Ishikawa (cell line): ENCODE measurements around the gene ARHGAP19.

Experiments
- EP300 ChIP-seq: IDR thresholded peaks from 2 replicates; pipeline ENCODE4 v1.6.1; 2012; ENCODE audit warnings: borderline replicate concordance
- TAF1 ChIP-seq: IDR thresholded peaks from 2 replicates; pipeline ENCODE4 v1.6.1; 2012; ENCODE audit warnings: low read depth, mild to moderate bottlenecking
- YY1 ChIP-seq: IDR thresholded peaks from 2 replicates; pipeline ENCODE4 v1.6.1; 2012; ENCODE audit warnings: low read depth
- TF ChIP-seq, protein P1 (sequence below): IDR thresholded peaks from 2 replicates; pipeline ENCODE4 v1.6.1; 2012

DNA sequence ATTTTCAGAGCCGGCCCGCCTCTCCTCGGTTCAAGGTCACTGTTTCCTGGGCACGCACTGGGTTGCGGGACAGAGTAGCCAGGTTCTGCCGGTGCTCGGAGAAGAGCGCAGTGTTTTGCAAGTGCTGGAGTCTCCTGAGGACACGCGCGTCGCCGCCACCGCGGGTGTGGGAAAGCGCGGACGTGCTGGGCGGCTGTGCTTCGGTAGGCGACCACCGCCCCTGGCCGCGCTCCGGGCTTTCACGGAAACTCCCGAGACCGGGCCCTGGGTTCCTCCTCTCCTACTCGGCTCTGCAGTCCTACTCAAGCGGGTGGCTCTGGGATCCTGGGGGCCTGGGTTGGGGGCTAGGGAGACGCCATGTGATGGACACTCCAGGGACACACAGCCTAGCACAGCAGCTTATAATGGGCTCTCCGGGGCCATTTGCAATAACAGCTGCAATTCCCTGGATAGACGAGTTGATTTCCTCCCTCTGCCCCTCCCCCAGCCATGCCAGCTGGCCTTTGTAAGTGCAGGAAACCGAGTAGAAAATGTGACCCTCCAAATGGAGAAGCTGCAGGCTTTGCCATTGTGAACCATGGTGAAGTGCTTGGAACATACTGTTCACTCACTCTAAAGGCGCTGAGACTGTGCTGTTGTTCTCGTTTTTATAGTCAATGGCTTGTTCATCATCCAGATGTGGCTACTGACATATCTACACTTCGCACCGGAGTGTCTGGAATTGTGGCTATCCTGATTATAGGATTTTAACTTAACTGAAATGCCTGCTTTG, 28.8 kb upstream of the ARHGAP19 start:
- TF ChIP-seq, protein P1, sequence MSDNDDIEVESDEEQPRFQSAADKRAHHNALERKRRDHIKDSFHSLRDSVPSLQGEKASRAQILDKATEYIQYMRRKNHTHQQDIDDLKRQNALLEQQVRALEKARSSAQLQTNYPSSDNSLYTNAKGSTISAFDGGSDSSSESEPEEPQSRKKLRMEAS: no peak
- TF ChIP-seq TAF1 (no peak), EP300 (no peak), YY1 (no peak)
